CD14-positive monocyte (primary cell): ENCODE measurements around the gene ABHD12. TPM values are rescaled to one million over a fixed set of nuclear protein-coding genes. Genes with fewer than 3 reads are reported as not detected.
A peak's percentile ranks its signal among the peaks of the same experiment; 100 is the strongest.

ENCODE experiments used
- DNase-seq, 3 donors: peaks; one replicate each; pipeline ENCODE4 v3.0.0-alpha.2; 2011 to 2022
- H2AFZ ChIP-seq: 2 replicates; pipeline ENCODE4 v1.6.0; 2012; ENCODE audit warnings: mild to moderate bottlenecking, low read depth, low read length, inconsistent platforms; ENCODE audit not compliant: insufficient read depth, poor library complexity, severe bottlenecking
- H3K27ac ChIP-seq, 2 donors: 1 replicate in 1 of 2; 2 replicates in 1 of 2; pipeline ENCODE4 v1.5.1; 2012 to 2013; ENCODE audit warnings: low read length in 2 of 2, control low read depth in 1 of 2, inconsistent platforms in 1 of 2, low read depth in 1 of 2, mild to moderate bottlenecking in 1 of 2
- H3K27me3 ChIP-seq, 2 donors: one replicate each; pipeline versions ENCODE4 v1.6.0 to v1.6.1; 2011 to 2013; ENCODE audit warnings: low read length in 2 of 2; ENCODE audit not compliant: control insufficient read depth in 2 of 2, insufficient read depth in 2 of 2
- H3K36me3 ChIP-seq, 2 donors: replicated peaks in 1 of 2; 1 replicate in 1 of 2; 2 replicates in 1 of 2; pipeline versions ENCODE4 v1.5.1 to v1.6.1; 2012 to 2013; ENCODE audit warnings: low read length in 2 of 2, control low read depth in 1 of 2, inconsistent platforms in 1 of 2, mild to moderate bottlenecking in 1 of 2; ENCODE audit not compliant: insufficient read depth in 2 of 2, control insufficient read depth in 1 of 2
- H3K4me1 ChIP-seq, 2 donors: 1 replicate in 1 of 2; 2 replicates in 1 of 2; pipeline versions ENCODE4 v1.5.1 to v1.6.1; 2012 to 2013; ENCODE audit warnings: low read length in 2 of 2, control low read depth in 1 of 2, inconsistent platforms in 1 of 2, mild to moderate bottlenecking in 1 of 2, moderate library complexity in 1 of 2; ENCODE audit not compliant: insufficient read depth in 2 of 2, control insufficient read depth in 1 of 2
- H3K4me2 ChIP-seq: replicated peaks from 2 replicates; pipeline ENCODE3; 2012; ENCODE audit warnings: low read length, moderate library complexity, mild to moderate bottlenecking; ENCODE audit not compliant: poor library complexity, severe bottlenecking; ENCODE audit errors: extremely low read depth
- H3K4me3 ChIP-seq, 3 experiments: fragments of 200-600 bp in 1 of 3; sonication (generic) in 1 of 3; replicated peaks in 1 of 3; 1 replicate in 2 of 3; 2 replicates in 1 of 3; pipeline ENCODE4 v1.5.1; 2011 to 2013; ENCODE audit warnings: low read length in 3 of 3, mild to moderate bottlenecking in 3 of 3, control low read depth in 2 of 3, low read depth in 2 of 3, inconsistent platforms in 1 of 3, moderate library complexity in 1 of 3
- H3K79me2 ChIP-seq: 2 replicates; pipeline ENCODE4 v1.6.0; 2012; ENCODE audit warnings: mild to moderate bottlenecking, control low read depth, inconsistent platforms, low read length, moderate library complexity; ENCODE audit not compliant: insufficient read depth
- H3K9ac ChIP-seq: 2 replicates; pipeline ENCODE4 v1.6.0; 2017; ENCODE audit warnings: low read length, mild to moderate bottlenecking; ENCODE audit not compliant: insufficient read depth, poor library complexity, severe bottlenecking
- H3K9me3 ChIP-seq, 2 donors: replicated peaks in 1 of 2; 1 replicate in 1 of 2; 2 replicates in 1 of 2; pipeline versions ENCODE4 v1.5.1 to v1.6.1; 2012 to 2013; ENCODE audit warnings: low read length in 2 of 2, control low read depth in 1 of 2; ENCODE audit not compliant: control insufficient read depth in 1 of 2, insufficient read depth in 1 of 2
- H4K20me1 ChIP-seq: 2 replicates; pipeline ENCODE4 v1.6.0; 2012; ENCODE audit warnings: mild to moderate bottlenecking, low read length, control low read depth, moderate library complexity; ENCODE audit not compliant: insufficient read depth
- H3K27ac Mint-ChIP-seq, 7 donors: one replicate each; pipeline ENCODE4 v1.8.0; 2020; ENCODE audit warnings: mild to moderate bottlenecking in 7 of 7, mixed read lengths in 7 of 7, moderate library complexity in 6 of 7, inconsistent platforms in 2 of 7
- H3K27me3 Mint-ChIP-seq, 3 donors: one replicate each; pipeline ENCODE4 v1.8.0; 2021 to 2022; ENCODE audit warnings: low read depth in 3 of 3, mild to moderate bottlenecking in 3 of 3, mixed read lengths in 3 of 3, moderate library complexity in 3 of 3, inconsistent platforms in 1 of 3
- H3K36me3 Mint-ChIP-seq, 2 donors: one replicate each; pipeline ENCODE4 v1.8.0; 2020; ENCODE audit warnings: mixed read lengths in 2 of 2, inconsistent platforms in 1 of 2, mild to moderate bottlenecking in 1 of 2
- H3K4me1 Mint-ChIP-seq: one replicate; pipeline ENCODE4 v1.8.0; 2020; ENCODE audit warnings: mild to moderate bottlenecking, mixed read lengths
- H3K4me3 Mint-ChIP-seq, 2 donors: one replicate each; pipeline ENCODE4 v1.8.0; 2020; ENCODE audit warnings: mild to moderate bottlenecking in 2 of 2, mixed read lengths in 2 of 2, moderate library complexity in 1 of 2
- H3K9me3 Mint-ChIP-seq, 7 donors: one replicate each; pipeline ENCODE4 v1.8.0; 2020 to 2022; ENCODE audit warnings: mixed read lengths in 7 of 7, mild to moderate bottlenecking in 6 of 7, moderate library complexity in 6 of 7, inconsistent platforms in 2 of 7
- CTCF ChIP-seq: fragments of 200-600 bp; IDR thresholded peaks from one replicate; pipeline ENCODE4 v1.8.0; 2022; ENCODE audit warnings: antibody characterized with exemption, mild to moderate bottlenecking
- WGBS: methylation state at CpG from one replicate; pipeline ENCODE4 v1.1.5; 2013; ENCODE audit warnings: missing lambda C conversion rate; ENCODE audit not compliant: insufficient coverage; 5-methylcytosine and 5-hydroxymethylcytosine counted together
- intact Hi-C, 2 donors: fragments of 100-400 bp; cut with micrococcal nuclease; formaldehyde crosslinking; loops; one replicate each; pipeline versions ENCODE4 v1.15.0 to v1.15.1; 2023
- polyA plus RNA-seq, 3 donors: library from polyadenylated mRNA; depleted of rRNA in 1 of 3; unstranded in 2 of 3; stranded (reverse) in 1 of 3; fragments of 300-500 nt in 2 of 3; fragments of >200 nt in 1 of 3; fragmentation: Illumina TruSeq in 2 of 3; gene quantifications; 1 replicate in 2 of 3; 2 replicates in 1 of 3; pipeline ENCODE4 v1.2.3, GENCODE V29; 2012 to 2021

Gene ABHD12
- polyA plus RNA-seq, 3 donors: 20.3 to 34.5 (median 32.1) TPM

DNA sequence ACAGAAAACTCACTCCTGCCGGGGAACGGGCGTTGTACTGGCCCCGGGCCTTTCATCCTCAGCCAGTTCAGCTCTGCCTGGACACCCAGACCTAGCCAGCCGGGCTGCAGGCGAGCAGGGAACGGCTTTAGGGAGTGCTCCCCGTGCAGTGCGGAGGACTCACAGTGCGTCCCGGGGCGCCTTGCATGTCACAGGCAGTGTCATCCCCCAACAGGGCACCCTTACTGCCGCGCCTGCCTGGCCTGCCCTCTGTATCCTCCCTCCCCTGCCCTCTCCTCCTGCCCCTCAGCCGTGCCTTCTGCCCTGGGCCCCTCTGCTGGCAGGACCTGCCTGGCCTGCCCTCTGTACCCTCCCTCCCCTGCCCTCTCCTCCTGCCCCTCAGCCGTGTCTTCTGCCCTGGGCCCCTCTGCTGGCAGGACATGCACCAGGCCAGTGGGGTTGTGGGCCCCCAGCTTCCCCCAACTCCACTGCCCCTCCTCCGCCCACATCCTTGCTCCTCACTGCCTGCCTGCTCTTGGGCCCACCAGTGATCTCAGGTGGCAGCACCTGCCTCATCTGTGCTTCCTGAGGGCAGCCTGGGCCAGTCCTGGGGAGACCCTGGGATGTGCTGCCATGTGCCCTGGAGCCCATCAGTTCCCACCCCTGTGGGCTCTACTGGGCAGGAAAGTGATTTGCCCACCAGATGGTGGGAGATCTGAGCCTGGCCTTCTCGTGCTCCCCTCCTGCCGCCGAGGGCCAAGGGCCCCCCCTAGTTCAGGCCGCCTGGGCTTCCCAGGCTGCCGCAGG, 99.8 kb downstream of the ABHD12 start:
- Histone ChIP-seq H3K9ac (no peak overlapping the region), H3K79me2 (no peaks in the 10 kb centered on the region), H2AFZ (no peak overlapping the region), H3K27ac (no peak overlapping the region), H3K9me3 (no peaks in the 10 kb centered on the region), H3K4me3 (no peak overlapping the region), H3K27me3 (no peaks in the 10 kb centered on the region), H3K4me1 (no peaks in the 10 kb centered on the region), H3K4me2 (no peak overlapping the region), H3K36me3 (peaks cover 83 to 90% of the 10 kb centered on the region in 2 donors), H4K20me1 (no peaks in the 10 kb centered on the region)
- intact Hi-C loops: no loop called here
- Mint-ChIP-seq H3K4me3 (no peak overlapping the region), H3K27ac (peak overlapping the region in 4 of 7 donors; percentile 3 to 81 (median 22)), H3K9me3 (no peaks in the 10 kb centered on the region), H3K36me3 (peaks cover 64 to 84% of the 10 kb centered on the region in 2 donors), H3K27me3 (no peaks in the 10 kb centered on the region), H3K4me1 (no peaks in the 10 kb centered on the region)
- 98% methylated on average over 18 of the region's 22 CpGs for WGBS
- DNase-seq: no peak
- no peak for TF ChIP-seq CTCF

- Histone ChIP-seq H3K4me3 (no peak overlapping the region), H3K27me3 (no peaks in the 10 kb centered on the region), H3K36me3 (peaks cover 83 to 90% of the 10 kb centered on the region in 2 donors), H3K4me2 (no peak overlapping the region), H4K20me1 (no peaks in the 10 kb centered on the region), H3K79me2 (no peaks in the 10 kb centered on the region), H2AFZ (no peak overlapping the region), H3K4me1 (no peaks in the 10 kb centered on the region), H3K9me3 (no peaks in the 10 kb centered on the region), H3K9ac (no peak overlapping the region), H3K27ac (peak overlapping the region in 1 of 2 donors; percentile 13)
- intact Hi-C loops: no loop called here
- peak overlapping the region in 4 of 7 donors; percentile 17 to 73 (median 62) for H3K27ac Mint-ChIP-seq
- TF ChIP-seq CTCF: no peak
- H3K4me3 Mint-ChIP-seq: no peak overlapping the region
- H3K9me3 Mint-ChIP-seq: no peaks in the 10 kb centered on the region
- H3K27me3 Mint-ChIP-seq: no peaks in the 10 kb centered on the region
- no peaks in the 10 kb centered on the region for H3K4me1 Mint-ChIP-seq
- H3K36me3 Mint-ChIP-seq: peaks cover 70 to 85% of the 10 kb centered on the region in 2 donors
- over 99% methylated on average over 14 of the region's 24 CpGs for WGBS
- DNase-seq: no peak
Observed at GRCh38 chr20:25289886-25290597, 100.6 kb downstream of the ABHD12 start.
